K562 (cell line): ENCODE data around the gene NAA80. TPM values are rescaled to one million over a fixed set of nuclear protein-coding genes. Genes with fewer than 3 reads are reported as not detected.
A peak's percentile ranks its signal among the peaks of the same experiment; 100 is the strongest.

Experiments
- ATF6 ChIP-seq: sonication (generic); formaldehyde crosslinking; IDR thresholded peaks from 2 replicates; pipeline ENCODE4 v1.4.0; 2020; ENCODE audit warnings: mild to moderate bottlenecking, missing genetic modification reagents
- CEBPZ ChIP-seq: fragments of 150-350 bp; IDR thresholded peaks from 2 replicates; pipeline ENCODE4 v1.6.1; 2014; ENCODE audit warnings: low read depth, mild to moderate bottlenecking, low read length, borderline replicate concordance
- MTA2 ChIP-seq: fragments of 450-650 bp; IDR thresholded peaks from 2 replicates; pipeline ENCODE4 v1.6.1; 2016; ENCODE audit warnings: low read depth
- PHF21A ChIP-seq: fragments of 450-650 bp; IDR thresholded peaks from 2 replicates; pipeline ENCODE4 v1.6.1; 2017; ENCODE audit warnings: low read depth, borderline replicate concordance
- PKNOX1 ChIP-seq: fragments of 450-650 bp; IDR thresholded peaks from 2 replicates; pipeline ENCODE4 v1.6.1; 2016
- POLR2B ChIP-seq: fragments of 450-650 bp; IDR thresholded peaks from 2 replicates; pipeline ENCODE4 v1.6.1; 2018; ENCODE audit warnings: low read depth; ENCODE audit not compliant: partially characterized antibody
- RBFOX2 ChIP-seq: fragments of 200-400 bp; formaldehyde crosslinking; IDR thresholded peaks from 2 replicates; pipeline ENCODE4 v1.6.1; 2017; ENCODE audit warnings: low read depth, mild to moderate bottlenecking, low read length, moderate library complexity
- RBM17 ChIP-seq: fragments of 200-400 bp; formaldehyde crosslinking; IDR thresholded peaks from 2 replicates; pipeline ENCODE4 v1.6.1; 2017; ENCODE audit warnings: low read depth, mild to moderate bottlenecking, low read length, borderline replicate concordance
- TARDBP ChIP-seq: fragments of 450-650 bp; IDR thresholded peaks from 2 replicates; pipeline ENCODE4 v1.6.1; 2016
- TSHZ1 ChIP-seq: fragments of 250-450 bp; sonication (Bioruptor Pico); IDR thresholded peaks from 2 replicates; pipeline ENCODE4 v1.4.0; 2020; ENCODE audit warnings: mild to moderate bottlenecking, moderate library complexity
- YY1 ChIP-seq, 3 experiments: IDR thresholded peaks; 2 replicates each; pipeline ENCODE4 v1.6.1; 2011; ENCODE audit warnings: low read length in 2 of 3, mild to moderate bottlenecking in 2 of 3, moderate library complexity in 2 of 3, borderline replicate concordance in 1 of 3, control low read depth in 1 of 3, low read depth in 1 of 3; ENCODE audit not compliant: insufficient read depth in 3 of 3, insufficient replicate concordance in 2 of 3, control insufficient read depth in 1 of 3, insufficient read length in 1 of 3; ENCODE audit errors: extremely low read depth in 1 of 3
- ZNF12 ChIP-seq: sonication (generic); formaldehyde crosslinking; IDR thresholded peaks from 2 replicates; pipeline ENCODE4 v1.4.0; 2020; ENCODE audit warnings: mild to moderate bottlenecking, missing genetic modification reagents
- ZNF175 ChIP-seq: fragments of 200-800 bp; sonication (Bioruptor generic); IDR thresholded peaks from 2 replicates; pipeline ENCODE4 v1.6.1; 2016; ENCODE audit warnings: low read depth, mild to moderate bottlenecking, missing genetic modification characterization, missing compliant biosample characterization
- ZNF253 ChIP-seq: fragments of 250-450 bp; sonication (Bioruptor Pico); conservative IDR thresholded peaks from 2 replicates; pipeline ENCODE4 v1.6.1; 2021; ENCODE audit warnings: mild to moderate bottlenecking
- ZNF644 ChIP-seq: fragments of 200-800 bp; sonication (Bioruptor generic); IDR thresholded peaks from 2 replicates; pipeline ENCODE4 v1.6.1; 2016; ENCODE audit warnings: low read depth, missing genetic modification characterization, missing compliant biosample characterization
- ZNF778 ChIP-seq: fragments of 450-650 bp; formaldehyde crosslinking; IDR thresholded peaks from 2 replicates; pipeline ENCODE4 v1.4.0; 2020; ENCODE audit warnings: mild to moderate bottlenecking, moderate library complexity
- ZZZ3 ChIP-seq: fragments of 450-650 bp; IDR thresholded peaks from 2 replicates; pipeline ENCODE4 v1.6.1; 2016; ENCODE audit warnings: antibody characterized with exemption, mild to moderate bottlenecking, moderate library complexity
- polyA plus RNA-seq, 8 experiments: library from polyadenylated mRNA; depleted of rRNA in 4 of 8; stranded (reverse) in 5 of 8; unstranded in 3 of 8; fragments of >200 nt; fragmentation: Nextera tagmentation in 2 of 8; fragmentation: Illumina TruSeq in 1 of 8; extraction: Ambion mirVana in 2 of 8; extraction: Trizol in 1 of 8; gene quantifications; 2 replicates each; pipeline versions ENCODE4 v1.2.1 to v1.2.3, GENCODE V29; 2011 to 2014; ENCODE audit warnings: inconsistent platforms in 1 of 8, missing spikeins in 1 of 8
- total RNA-seq, 7 experiments: library from RNA; depleted of rRNA in 6 of 7; stranded (reverse); fragments of >200 nt in 6 of 7; fragmentation: Illumina TruSeq in 2 of 7; extraction: Trizol in 2 of 7; gene quantifications; 2 replicates each; pipeline versions ENCODE4 v1.2.1 to v1.2.3, GENCODE V29; 2011 to 2021; ENCODE audit warnings: low replicate concordance in 1 of 7

NAA80 gene
- total and polyA plus RNA-seq, 9 of the 15 experiments (the other 6 are each of a cell fraction or from before 2014, with no cell fraction given) = 0.82 to 24.0 (median 8.6) TPM

GRCh38 chr3:50298836-50299637, at the start of gene NAA80, which contains the start of gene HYAL3 (continued):
- TF ChIP-seq ZNF644 (no peak), ZNF778 (CRISPR knock-in tag) (no peak), ZNF175 (CRISPR knock-in tag) (no peak), RBM17 (no peak), ZZZ3 (no peak), RBFOX2 (peak; percentile 80), MTA2 (no peak), ATF6 (CRISPR knock-in tag) (no peak), YY1 (IDR thresholded peaks at IDR 0.05; ENCODE audit: borderline replicate concordance in 1 of 3, control insufficient read depth in 1 of 3, extremely low read depth in 1 of 3, insufficient read depth in 3 of 3, insufficient read length in 1 of 3, insufficient replicate concordance in 2 of 3, low read depth in 1 of 3, low read length in 2 of 3) (peak in 2 of 3 experiments; percentile 20 to 49), ZNF12 (no peak), ZNF253 (no peak), CEBPZ (no peak), TSHZ1 (CRISPR knock-in tag) (no peak), POLR2B (peak; percentile 70), TARDBP (no peak), PKNOX1 (no peak), PHF21A (no peak)
